Nephron (organoid): ENCODE results near the gene IL17RB.

Source experiments
- H3K27ac Mint-ChIP-seq, 3 experiments: 2 replicates each; pipeline ENCODE4 v1.8.0; 2020; ENCODE audit warnings: mixed read lengths in 3 of 3, mild to moderate bottlenecking in 2 of 3, moderate library complexity in 1 of 3
- H3K27me3 Mint-ChIP-seq: 2 replicates; pipeline ENCODE4 v1.8.0; 2021; ENCODE audit warnings: low read depth, mild to moderate bottlenecking, moderate library complexity, mixed read lengths
- H3K36me3 Mint-ChIP-seq: 2 replicates; pipeline ENCODE4 v1.8.0; 2020; ENCODE audit warnings: low read depth, mixed read lengths
- H3K4me1 Mint-ChIP-seq: 2 replicates; pipeline ENCODE4 v1.8.0; 2020; ENCODE audit warnings: mixed read lengths
- H3K4me3 Mint-ChIP-seq, 3 experiments: 2 replicates each; pipeline ENCODE4 v1.8.0; 2020; ENCODE audit warnings: mild to moderate bottlenecking in 3 of 3, mixed read lengths in 3 of 3, moderate library complexity in 2 of 3
- H3K9me3 Mint-ChIP-seq: 2 replicates; pipeline ENCODE4 v1.8.0; 2020; ENCODE audit warnings: mixed read lengths
- CTCF ChIP-seq, 3 experiments: fragments of 200-600 bp; sonication (generic); IDR thresholded peaks; one replicate each; pipeline ENCODE4 v1.5.0; 2021; ENCODE audit warnings: antibody characterized with exemption in 3 of 3; ENCODE audit not compliant: unreplicated experiment in 3 of 3

IL17RB gene

GRCh38 chr3:53806182-53807116, 39.9 kb upstream of the IL17RB start:
- Mint-ChIP-seq H3K4me1 (peaks cover 32% of the 10 kb centered on the region), H3K36me3 (no peaks in the 10 kb centered on the region), H3K27me3 (peaks cover 3% of the 10 kb centered on the region), H3K9me3 (no peaks in the 10 kb centered on the region), H3K4me3 (no peak overlapping the region), H3K27ac (peak overlapping the region; percentile 94)
- no peak for TF ChIP-seq CTCF (IDR thresholded peaks at IDR 0.05; ENCODE audit: unreplicated experiment in 3 of 3)

GRCh38 chr3:53807117-53807810, 39.1 kb upstream of the IL17RB start:
- no peak for TF ChIP-seq CTCF (IDR thresholded peaks at IDR 0.05; ENCODE audit: unreplicated experiment in 3 of 3)
- Mint-ChIP-seq H3K4me1 (peaks cover 32% of the 10 kb centered on the region), H3K9me3 (no peaks in the 10 kb centered on the region), H3K27ac (peak overlapping the region; percentile 94), H3K27me3 (peaks cover 3% of the 10 kb centered on the region), H3K4me3 (no peak overlapping the region), H3K36me3 (no peaks in the 10 kb centered on the region)

GRCh38 chr3:53808496-53808895, 37.9 kb upstream of the IL17RB start:
- Mint-ChIP-seq H3K4me1 (peaks cover 32% of the 10 kb centered on the region), H3K4me3 (no peak overlapping the region), H3K9me3 (no peaks in the 10 kb centered on the region), H3K27me3 (peaks cover 3% of the 10 kb centered on the region), H3K36me3 (no peaks in the 10 kb centered on the region), H3K27ac (peak overlapping the region in 1 of 3 experiments; percentile 38)
- no peak for TF ChIP-seq CTCF (IDR thresholded peaks at IDR 0.05; ENCODE audit: unreplicated experiment in 3 of 3)

GRCh38 chr3:53809267-53809666, 37.1 kb upstream of the IL17RB start:
- peaks cover 3% of the 10 kb centered on the region for H3K27me3 Mint-ChIP-seq
- H3K4me3 Mint-ChIP-seq: no peak overlapping the region
- no peak for TF ChIP-seq CTCF (IDR thresholded peaks at IDR 0.05; ENCODE audit: unreplicated experiment in 3 of 3)
- no peak overlapping the region for H3K27ac Mint-ChIP-seq
- H3K9me3 Mint-ChIP-seq: no peaks in the 10 kb centered on the region
- H3K4me1 Mint-ChIP-seq: peaks cover 24% of the 10 kb centered on the region
- H3K36me3 Mint-ChIP-seq: no peaks in the 10 kb centered on the region

- H3K36me3 Mint-ChIP-seq: no peaks in the 10 kb centered on the region
- H3K27me3 Mint-ChIP-seq: peaks cover 3% of the 10 kb centered on the region
- peaks cover 20% of the 10 kb centered on the region for H3K4me1 Mint-ChIP-seq
- no peak for TF ChIP-seq CTCF (IDR thresholded peaks at IDR 0.05; ENCODE audit: unreplicated experiment in 3 of 3)
- no peak overlapping the region for H3K4me3 Mint-ChIP-seq
- no peak overlapping the region for H3K27ac Mint-ChIP-seq
- no peaks in the 10 kb centered on the region for H3K9me3 Mint-ChIP-seq
Observed at GRCh38 chr3:53809764-53810400, 36.5 kb upstream of the IL17RB start.
